HG02852 (cell line): ENCODE measurements around the gene ACTL6B.
A peak's percentile ranks its signal among the peaks of the same experiment; 100 is the strongest.

Source experiments
- ATAC-seq: cut with Tn5 transposase; IDR thresholded peaks from one replicate; pipeline ENCODE4 v1.9.1; 2021; ENCODE audit warnings: mild to moderate bottlenecking, moderate library complexity; ENCODE audit not compliant: unreplicated experiment

ACTL6B gene

DNA sequence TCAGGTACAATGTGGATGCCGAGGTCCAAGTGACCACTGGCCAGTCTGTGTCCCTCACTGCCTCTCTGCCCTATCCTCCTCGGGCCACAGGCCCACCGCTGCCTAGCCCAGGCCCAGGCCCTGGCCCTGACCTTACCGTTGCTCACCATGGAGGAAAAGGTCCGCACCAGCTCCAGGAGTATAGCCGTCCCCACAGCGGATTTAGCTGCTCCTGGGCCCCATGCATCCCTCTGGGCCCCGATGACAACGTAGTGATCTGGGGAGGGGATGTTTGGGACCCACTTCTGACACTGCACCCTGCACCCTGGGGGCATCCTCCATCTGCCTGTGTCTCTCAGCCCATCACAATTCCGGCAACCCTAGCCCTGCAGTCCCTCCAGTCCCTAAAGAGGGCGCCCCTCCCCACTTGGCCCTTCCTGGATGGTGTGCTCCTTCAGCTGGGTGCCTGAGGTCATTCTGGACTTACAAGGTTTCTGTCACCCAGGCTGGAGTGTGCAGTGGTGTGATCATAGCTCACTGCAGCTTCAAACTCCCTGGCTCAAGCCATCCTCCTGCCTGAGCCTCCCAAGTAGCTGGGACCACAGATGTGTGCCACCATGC, 27.0 kb downstream of the ACTL6B start:
- ATAC-seq: no peak

DNA sequence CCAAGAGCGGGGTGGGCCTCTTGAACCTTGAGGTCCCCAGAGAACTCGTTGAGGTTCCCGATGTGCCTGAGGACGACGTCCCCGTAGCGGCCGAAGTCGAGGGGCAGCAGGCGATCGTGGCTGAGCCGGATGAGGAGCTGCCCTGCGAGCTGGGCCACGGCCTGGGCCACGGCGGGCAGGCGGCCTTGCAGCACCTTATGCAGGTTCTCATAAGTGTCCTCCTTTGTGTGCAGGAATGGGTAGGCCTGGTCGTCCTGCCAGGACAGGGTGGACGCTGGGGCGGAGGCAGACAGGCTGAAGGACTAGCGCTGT, 29.1 kb downstream of the ACTL6B start:
- no peak for ATAC-seq

DNA sequence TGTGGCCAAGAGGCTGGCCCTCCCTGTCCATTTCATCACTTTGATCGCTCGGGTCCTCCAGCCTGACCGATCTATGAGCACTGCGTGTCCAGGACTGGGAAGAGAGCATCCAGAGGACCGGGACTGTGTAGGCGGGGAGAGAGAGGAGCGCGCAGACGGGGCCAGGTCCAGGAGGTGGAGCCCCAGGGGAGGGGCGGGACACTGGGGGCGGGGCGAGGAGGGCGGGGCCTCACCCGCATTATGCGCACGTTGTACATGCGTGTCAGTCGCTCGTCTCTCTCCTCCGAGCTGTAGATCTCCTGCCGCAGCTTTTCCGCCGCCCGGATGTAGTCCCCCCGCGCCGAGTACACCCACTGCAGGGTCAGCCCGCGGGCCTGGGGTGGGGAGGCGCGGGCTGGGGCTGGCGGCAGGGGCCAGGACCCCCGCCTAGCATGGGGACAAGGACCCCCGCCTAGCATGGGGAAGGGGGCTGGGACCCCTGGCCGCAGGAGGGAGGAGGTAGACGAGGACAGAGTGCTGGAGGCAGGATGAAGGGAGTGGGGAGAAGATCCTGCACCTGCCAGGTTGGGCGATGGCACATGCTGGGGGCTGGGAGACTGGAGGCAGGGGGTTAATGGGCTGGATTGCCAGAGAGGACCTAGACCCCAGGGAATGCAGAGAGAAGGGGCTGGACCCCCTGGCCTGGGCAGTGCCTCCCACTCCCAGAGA, 29.6 kb downstream of the ACTL6B start:
- peak; percentile 88 for ATAC-seq

DNA sequence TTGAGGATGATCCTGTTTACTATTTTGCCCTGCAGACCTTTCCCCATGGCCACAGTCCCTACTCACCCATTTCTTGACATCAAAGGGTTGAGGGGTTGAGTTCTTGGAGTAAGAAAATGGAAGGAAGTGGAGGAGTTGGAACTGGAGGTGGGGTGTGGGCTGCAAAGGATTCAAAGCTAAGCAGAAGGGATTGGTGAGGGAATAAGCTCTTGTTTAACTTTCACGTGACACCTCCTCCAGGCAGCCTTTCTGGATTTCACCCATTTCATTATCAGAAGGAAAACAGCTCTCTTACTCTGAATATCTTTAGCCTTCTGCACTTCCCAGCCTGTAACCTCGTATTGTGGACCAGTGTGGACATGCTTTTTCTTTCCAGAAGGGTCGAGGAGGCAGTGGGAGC, 30.2 kb downstream of the ACTL6B start:
- no peak for ATAC-seq

DNA sequence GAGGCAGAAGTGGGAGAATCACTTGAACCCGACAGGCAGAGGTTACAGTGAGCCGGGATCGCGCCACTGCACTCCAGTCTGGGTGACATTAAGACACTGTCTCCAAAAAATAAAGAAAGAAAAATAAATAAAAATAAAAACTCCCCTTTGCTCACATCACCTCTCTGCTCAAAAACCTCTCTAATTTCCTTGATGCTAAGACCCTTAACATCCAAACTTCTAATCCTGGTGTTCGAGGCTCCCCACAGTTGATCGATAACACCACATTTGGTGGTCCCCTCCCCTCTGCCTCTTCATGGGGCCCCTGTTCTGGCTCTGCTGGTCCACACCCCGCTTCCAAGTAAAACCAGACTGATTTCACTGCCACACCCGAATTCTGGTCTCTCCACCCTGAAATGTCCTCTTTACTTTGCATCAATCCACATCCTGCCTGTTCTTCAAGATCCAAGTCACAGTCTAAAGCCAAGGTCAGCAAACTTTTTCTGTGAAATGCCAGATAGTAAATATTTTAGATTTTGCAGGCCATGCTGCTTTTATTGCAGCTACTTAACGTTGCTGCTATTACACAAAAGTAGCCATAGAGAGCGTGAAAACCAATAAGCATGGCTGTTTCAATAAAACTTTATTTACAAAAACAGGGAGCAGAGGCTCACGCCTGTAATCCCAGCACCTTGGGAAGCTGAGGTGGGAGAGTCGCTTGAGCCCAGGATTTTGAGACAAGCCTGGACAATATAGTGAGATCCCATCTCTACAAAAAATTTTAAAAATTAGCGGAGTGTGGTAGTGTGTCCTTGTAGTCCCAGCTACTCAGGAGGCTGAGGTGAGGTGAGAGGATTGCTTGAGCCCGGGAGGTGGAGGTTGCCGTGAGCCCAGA, 32.1 kb downstream of the ACTL6B start:
- ATAC-seq: no peak

DNA sequence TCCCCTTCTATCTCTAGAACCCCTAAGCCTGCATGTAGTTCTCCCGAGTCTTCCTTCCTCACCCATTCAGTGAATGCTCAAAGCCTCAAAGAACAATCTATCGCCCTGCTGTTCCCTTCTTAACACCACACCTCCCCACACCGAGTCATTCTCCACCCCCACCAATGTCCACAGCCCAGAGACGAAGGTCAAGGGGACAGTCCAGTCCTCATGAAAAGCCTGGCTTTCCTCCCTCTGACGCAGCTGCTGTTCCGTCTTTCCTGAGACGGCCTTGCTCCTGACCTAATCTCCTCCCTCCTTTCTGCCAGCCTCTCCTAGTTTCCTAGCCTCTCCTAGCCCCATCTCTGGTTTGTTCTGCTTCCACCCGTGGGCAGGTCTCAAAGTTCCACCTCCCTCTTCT, 34.7 kb downstream of the ACTL6B start:
- no peak for ATAC-seq

DNA sequence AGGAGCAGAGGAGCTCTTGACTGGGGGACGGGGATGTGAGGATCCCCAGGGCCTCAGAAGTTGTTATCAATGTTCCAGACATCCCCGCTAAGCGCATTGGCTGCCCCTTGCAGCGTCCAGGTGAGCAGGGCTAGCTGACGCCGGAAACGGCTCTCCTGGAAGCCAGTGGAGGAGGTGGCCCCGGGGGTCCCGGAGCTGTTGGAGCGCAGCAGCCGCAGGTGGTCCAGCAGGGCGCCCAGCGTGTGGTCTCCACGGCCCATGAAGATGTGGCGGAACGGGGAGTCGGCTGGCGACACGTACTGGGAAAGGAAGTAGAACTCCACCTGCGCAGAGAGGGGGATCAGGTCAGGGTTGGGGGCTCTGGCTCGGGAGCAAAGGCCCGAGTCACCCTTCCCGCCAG, 35.4 kb downstream of the ACTL6B start:
- ATAC-seq: no peak

DNA sequence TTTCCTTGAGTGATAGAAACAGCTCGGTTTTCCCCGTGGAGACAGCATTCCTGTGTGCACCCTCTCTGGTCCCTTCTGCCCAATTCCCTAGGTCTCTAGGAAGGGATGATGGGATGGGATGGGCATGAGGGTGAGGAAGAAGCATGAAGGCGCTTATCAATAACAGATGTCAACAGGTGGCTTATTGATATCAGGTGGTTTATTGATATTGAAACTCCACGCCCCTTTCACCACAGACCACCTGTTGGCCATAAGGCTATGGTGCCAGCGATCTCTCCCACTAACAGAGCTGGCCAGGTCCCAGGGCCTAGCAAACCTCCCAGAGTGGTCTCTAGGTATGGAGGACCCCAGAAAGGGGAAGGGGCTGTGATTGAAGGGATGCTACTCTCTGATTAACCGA, 36.0 kb downstream of the ACTL6B start:
- ATAC-seq: no peak

DNA sequence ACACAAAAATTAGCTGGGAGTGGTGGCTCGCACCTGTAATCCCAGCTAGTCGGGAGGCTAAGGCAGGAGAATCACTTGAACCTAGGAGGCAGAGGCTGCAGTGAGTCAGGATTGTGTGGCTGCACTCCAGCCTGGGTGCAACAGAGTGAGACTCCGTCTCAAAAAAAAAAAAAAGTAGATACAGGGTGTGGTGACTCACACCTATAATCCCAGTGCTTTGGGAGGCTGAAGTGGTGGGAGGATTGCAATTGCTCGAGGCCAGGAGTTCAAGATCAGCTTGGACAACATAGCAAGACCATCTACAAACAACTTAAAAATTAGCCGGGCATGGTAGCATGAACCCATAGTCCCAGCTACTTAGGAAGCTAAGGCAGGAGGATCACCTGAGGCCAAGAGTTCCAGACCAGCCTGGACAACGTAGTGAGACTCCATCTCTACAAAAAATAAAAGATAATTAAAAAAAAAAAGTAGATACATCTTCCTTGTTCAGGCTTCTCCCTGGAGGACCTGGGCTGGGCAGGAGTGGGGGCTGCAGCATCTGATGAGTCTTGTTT, 41.9 kb downstream of the ACTL6B start:
- ATAC-seq: no peak

DNA sequence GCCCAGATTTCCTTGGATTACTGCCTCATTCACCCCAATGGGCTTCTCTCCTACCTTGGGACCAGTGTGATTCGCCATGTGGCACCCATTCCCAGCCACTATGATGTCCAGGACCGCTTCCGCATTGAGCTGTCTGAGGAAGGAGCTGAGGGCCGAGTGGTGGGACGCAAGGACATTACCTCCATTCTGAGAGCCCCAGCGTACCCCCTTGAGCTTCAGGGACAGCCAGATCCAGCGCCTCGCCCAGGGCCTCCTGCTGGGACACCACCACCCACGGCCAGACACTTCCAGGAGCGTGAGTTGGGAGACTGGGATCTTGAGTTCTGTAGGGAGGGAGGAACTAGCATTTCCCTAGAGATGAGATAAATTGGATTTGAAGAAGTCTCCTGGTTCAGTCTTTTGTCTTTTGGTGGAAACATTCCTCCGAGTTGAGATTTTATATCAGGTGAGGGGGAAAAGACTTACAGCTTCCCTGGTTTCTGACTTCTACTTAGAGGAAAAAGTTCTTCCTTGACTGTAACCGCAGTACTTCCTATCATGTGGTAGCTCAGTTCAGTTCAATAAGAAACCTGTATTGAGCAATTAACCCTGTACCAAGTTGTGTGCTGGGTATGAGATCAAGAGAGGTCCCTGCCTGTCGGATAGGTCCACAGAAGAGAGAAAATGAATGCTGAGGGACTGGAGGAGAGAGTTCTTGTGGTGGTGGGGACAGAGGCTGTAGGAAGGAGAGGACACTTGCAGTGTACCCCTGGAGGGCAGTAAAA, 42.7 kb downstream of the ACTL6B start:
- ATAC-seq: no peak

DNA sequence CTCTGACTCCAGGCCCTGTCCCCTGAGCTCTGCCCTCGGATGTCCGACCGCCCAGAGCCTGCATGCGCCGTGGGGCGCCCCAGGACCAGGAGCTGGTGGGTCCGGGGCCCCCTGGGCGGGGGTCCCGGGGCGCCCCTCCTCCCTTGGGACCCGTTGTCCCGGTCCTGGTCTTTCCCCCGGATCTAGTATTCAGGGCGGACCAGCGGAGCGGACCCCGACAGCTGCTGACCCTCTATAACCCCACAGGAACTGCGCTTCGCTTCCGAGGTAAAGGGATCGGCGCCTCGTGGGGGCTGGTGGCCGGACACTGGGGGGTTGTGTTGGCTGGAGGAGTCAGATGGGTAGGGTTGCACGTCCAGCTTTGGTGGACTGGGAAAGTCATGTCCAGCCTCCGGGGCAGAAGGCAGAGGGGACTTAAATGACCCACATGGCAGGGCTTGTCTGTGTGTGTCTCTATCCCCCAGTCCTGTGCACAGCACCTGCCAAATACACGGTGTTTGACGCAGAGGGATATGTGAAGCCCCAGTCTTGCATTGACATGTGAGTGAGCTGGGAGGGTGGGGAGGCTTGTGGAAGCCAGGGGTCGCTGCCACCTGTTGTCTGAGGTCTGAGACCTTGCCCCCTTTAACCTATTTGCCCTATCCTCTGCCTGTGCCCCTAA, 43.4 kb downstream of the ACTL6B start:
- peak; percentile 3 for ATAC-seq

DNA sequence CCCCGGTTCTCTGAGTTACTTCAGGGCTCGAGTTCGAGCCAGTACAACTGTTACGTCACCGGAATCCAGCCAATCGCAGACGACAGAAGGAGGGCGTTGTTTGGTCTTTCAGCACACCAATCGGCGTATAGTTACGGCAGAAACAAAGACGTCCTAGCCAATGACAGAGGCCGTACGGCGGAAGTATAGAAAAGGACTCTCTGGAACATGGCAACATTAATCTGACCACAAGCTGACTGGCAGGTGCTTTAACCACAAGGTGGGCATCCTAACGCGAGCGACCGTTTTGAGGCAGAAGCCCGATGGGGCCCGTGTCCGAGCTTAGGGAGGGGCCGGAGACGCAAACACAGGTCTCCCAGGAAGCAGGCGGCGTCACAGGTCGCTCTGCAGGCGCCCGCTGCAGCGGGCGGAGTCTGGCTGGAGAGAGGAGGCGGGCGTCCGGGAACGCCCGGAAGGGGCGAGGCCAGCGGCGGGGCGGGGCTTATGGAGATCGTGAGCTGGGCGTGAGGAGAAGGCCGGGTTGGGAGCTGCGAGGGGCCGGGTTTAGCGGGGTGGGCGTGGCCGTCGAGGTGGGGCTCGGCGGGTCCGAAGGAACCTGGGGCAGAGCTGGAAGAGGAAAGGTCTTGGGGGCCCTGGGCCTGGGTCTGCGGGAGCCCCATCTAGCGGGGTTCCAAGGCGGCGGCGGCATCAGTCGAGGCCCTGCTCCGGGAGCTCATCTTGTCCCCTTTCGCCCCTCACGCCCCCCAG, 44.1 kb downstream of the ACTL6B start, which contains the start of gene MOSPD3:
TSS of gene MOSPD3 (plus strand) at position 558 of the 747 bp plus-strand sequence. CDS start 252 bp downstream, outside the sequence.
- ATAC-seq: peak; percentile 91

DNA sequence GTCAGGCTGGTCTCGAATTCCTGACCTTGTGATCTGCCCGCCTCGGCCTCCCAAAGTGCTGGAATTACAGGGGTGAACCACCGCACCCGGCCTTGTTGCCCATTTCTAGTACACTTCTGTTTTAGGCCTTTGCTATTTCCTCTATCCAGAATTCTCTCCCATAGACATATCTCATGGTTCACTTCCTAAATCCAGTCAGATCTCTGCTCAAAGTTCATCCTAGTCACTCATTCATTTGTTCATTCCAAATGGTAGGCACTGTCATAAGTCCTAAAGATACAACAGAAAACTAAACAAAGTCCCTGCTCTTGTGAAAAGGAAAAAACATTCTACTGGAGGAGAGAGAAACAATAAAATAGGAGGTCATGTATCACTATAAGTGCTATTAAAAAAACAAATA, 46.3 kb downstream of the ACTL6B start:
- ATAC-seq: no peak

DNA sequence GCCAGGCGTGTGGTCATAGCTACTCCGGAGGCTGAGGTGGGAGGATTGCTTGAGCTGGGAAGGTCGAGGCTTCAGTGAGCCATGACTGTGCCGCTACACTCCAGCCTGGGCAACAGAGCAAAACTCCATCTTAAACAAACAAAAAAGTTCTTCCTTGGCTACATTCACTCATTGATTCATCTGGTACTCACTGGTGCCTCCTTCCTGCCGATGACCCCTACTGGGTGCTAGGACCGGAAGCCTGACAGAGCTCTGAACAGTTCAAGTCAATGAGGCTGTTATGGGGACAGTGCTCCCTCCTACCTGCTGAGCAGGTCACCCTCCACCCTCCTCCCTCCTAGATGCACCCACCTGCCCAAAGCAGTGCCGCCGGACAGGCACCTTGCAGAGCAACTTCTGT, 49.1 kb downstream of the ACTL6B start:
- ATAC-seq: no peak

DNA sequence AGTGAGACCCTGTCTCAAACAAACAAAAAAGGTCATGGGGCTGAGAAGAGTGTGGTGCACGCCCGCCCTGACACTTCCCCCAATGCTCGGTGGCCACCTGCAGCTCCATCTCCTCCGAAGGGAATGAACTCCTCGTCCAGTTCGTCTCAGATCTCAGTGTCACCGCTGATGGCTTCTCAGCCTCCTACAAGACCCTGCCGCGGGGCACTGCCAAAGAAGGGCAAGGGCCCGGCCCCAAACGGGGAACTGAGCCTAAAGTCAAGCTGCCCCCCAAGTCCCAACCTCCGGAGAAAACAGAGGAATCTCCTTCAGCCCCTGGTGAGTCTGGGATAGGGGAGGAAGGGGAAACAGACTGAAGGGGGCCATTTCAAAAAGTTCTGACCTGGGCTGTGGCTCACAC, 49.9 kb downstream of the ACTL6B start:
- no peak for ATAC-seq

DNA sequence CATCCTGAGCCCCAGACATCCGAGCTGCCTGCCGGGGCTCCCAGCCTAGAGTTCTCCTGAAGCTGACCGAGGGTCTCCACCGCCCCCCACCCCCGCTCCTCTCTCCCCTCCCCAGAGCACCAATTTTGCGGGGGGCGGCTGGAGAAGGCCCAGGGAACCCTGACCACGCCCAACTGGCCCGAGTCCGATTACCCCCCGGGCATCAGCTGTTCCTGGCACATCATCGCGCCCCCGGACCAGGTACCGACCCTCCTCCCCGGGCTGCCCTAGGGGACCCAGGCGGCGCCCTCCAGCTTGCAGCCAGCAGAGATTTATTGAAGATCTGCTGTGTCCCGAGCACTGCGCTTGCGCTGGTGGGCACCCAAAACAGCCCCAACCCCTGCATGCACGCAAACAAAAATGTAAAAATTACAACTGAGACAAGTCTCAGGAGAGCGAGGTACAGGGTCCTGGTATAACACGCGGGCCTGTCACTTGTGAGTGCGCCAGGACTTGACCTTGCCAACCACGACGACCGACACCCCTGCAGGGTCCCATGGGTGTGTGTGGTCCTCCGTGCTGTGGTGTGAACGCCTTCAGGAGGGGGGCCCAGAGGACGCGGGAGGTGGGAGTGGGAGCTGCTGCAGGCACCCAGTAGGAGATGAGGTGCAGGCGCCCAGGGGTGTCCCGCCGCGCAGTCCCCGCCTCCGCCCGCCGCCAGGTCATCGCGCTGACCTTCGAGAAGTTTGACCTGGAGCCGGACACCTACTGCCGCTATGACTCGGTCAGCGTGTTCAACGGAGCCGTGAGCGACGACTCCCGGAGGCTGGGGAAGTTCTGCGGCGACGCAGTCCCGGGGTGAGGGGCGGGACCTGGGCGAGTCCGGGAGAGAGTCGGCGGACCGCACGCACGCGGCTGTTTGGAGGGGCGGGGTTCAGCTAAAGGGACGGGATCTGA, 51.0 kb downstream of the ACTL6B start:
- no peak for ATAC-seq

DNA sequence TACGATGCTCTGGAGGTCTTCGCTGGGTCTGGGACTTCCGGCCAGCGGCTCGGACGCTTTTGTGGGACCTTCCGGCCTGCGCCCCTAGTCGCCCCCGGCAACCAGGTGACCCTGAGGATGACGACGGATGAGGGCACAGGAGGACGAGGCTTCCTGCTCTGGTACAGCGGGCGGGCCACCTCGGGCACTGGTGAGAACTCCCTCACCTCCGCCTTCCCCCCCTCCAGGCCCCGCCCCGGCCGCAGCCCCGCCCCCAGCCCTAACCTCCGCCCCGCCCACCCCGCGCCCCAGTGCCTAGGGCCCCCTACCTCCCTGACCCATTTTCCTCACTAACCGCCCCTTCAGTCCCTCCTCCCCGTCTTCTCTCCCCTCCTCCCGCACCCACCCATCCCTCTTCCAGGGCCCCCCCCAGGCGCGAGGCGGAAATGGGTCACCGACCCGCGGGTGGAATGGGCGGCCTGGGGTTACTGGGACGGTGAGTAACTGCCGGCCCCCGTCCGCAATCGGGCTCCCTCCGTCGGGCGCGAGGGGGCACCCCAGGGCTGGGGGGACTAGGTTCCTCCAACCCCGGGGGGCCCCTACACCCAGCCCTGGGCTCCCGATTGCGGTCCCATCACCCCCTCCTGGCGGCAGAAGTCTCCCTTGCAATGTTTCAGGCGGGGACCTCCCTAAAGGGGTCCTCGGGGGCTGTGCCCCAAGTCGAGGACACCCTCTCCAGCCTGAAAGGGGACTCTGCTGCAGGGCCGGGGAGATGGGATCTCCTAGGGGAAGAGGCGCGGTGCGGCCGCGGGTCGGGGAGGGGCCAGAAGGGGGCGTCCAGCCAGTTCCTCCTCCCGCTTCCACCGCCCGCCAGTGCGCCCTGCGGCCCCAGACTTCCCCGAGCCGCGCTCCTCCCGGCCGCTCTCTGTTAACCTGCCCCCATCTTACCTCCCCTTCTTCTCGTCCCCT, 51.9 kb downstream of the ACTL6B start:
- peak; percentile 57 for ATAC-seq

DNA sequence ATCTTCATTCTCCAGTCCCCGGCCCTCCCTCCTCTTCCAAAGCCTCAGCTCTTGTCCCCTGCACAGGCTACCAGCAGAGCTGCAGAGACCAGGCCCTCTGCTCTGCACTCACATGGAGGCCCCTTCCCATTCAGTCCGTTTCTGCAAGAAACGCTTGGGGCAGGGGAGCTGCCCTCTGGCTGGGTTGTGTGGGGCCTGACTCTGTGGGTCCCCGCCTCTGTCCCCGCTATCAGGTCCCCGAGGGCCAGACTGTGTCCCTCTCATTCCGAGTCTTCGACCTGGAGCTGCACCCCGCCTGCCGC, 52.6 kb downstream of the ACTL6B start:
- ATAC-seq: no peak
